HAP-1 (cell line): ENCODE measurements around the gene NOS1AP.

ENCODE experiments used
- DNase-seq, 2 experiments: peaks; one replicate each; pipeline ENCODE4 v3.0.0-alpha.2; 2016 to 2020; ENCODE audit warnings: low spot score in 2 of 2
- H3K27me3 ChIP-seq: fragments of 250-450 bp; sonication (Bioruptor Pico); 2 replicates; pipeline ENCODE4 v1.5.1; 2020; ENCODE audit warnings: low read depth, mild to moderate bottlenecking, moderate library complexity
- H3K36me3 ChIP-seq: fragments of 250-450 bp; sonication (Bioruptor Pico); replicated peaks from 2 replicates; pipeline ENCODE4 v1.5.1; 2020; ENCODE audit warnings: mild to moderate bottlenecking
- H3K4me1 ChIP-seq: fragments of 250-450 bp; sonication (Bioruptor Pico); 2 replicates; pipeline ENCODE4 v1.5.1; 2020; ENCODE audit warnings: mild to moderate bottlenecking
- H3K4me3 ChIP-seq: fragments of 250-450 bp; sonication (Bioruptor Pico); 2 replicates; pipeline ENCODE4 v1.5.1; 2020; ENCODE audit warnings: mild to moderate bottlenecking, moderate library complexity
- H3K9me3 ChIP-seq: fragments of 250-450 bp; sonication (Bioruptor Pico); 2 replicates; pipeline ENCODE4 v1.5.1; 2020; ENCODE audit warnings: mild to moderate bottlenecking, moderate library complexity
- in situ Hi-C: fragments of 300-500 bp; cut with MboI; formaldehyde crosslinking; loops from 3 replicates; pipeline ENCODE4 v1.14.3; 2020; ENCODE audit warnings: low sequenced_read_pairs, inconsistent platforms, mixed read lengths

NOS1AP gene

GRCh38 chr1:162141281-162142054 is 72.0 kb downstream of the NOS1AP start:
- Histone ChIP-seq H3K36me3 (no peaks in the 10 kb centered on the region), H3K27me3 (no peaks in the 10 kb centered on the region), H3K4me3 (no peak overlapping the region), H3K4me1 (no peaks in the 10 kb centered on the region), H3K9me3 (no peaks in the 10 kb centered on the region)
- in situ Hi-C loops: no loop called here
- no peak for DNase-seq

GRCh38 chr1:162142968-162143367 is 73.5 kb downstream of the NOS1AP start:
- H3K9me3 ChIP-seq: no peaks in the 10 kb centered on the region
- DNase-seq: no peak
- no peaks in the 10 kb centered on the region for H3K36me3 ChIP-seq
- in situ Hi-C loops: no loop called here
- no peak overlapping the region for H3K4me3 ChIP-seq
- no peaks in the 10 kb centered on the region for H3K27me3 ChIP-seq
- no peaks in the 10 kb centered on the region for H3K4me1 ChIP-seq

- Histone ChIP-seq H3K36me3 (no peaks in the 10 kb centered on the region), H3K4me1 (no peaks in the 10 kb centered on the region), H3K4me3 (no peak overlapping the region), H3K9me3 (no peaks in the 10 kb centered on the region), H3K27me3 (no peaks in the 10 kb centered on the region)
- in situ Hi-C loops: no loop called here
- no peak for DNase-seq
These were observed 74.8 kb downstream of the NOS1AP start for GRCh38 chr1:162144268-162144667.

DNA sequence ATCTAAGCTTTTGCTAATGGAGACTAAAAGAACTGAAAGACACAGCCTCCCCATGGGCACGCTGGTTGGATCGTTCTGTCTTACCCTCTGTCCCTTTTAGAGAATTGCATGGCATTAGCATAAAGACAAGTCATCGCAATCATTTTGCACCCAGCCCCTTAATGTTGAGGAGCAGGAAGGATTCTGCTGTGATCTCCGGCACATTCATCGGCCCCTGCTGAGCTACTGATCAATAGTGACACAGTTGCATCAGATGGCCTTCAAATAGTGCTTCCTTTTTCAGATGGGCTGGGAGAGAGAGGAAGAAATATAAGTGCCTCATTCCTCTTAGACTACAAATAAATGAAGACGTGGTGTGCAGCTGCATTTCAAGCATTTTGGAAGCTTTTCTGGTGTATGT is 75.4 kb downstream of the NOS1AP start:
- DNase-seq: no peak
- no peaks in the 10 kb centered on the region for H3K27me3 ChIP-seq
- H3K4me1 ChIP-seq: no peaks in the 10 kb centered on the region

DNA sequence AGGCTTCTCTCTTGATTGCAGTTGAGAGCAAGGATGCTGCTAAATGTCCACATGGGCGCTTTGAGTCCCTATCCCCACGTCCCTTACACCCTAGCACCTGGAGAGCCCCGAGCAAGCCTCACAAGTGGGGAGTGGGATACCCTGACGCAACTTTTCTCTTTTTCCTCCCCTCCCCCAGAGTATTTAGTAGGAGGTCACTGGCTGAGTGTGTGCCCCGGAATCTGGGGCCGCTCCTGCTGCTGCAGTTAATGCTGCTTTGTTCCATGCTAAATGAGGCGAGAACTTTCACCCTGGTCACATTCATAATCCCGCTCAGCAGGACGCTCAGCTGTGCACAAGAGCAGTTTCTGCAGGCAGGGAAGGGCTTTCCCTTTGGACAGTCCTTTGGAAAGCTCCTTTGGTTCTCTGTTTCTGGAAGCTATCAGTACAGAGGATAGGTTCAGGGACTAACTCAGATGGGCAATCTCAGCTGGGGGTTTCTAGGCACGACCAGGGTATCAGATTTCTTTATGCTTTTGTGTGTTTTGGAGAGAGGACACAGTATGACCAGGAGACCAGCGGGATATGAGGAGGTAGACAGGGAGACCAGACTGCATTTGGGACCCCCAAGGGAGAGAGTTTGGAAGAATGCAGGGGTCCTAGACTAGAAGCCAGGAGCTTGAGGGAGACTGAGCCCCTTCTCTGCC is 75.9 kb downstream of the NOS1AP start:
- Histone ChIP-seq H3K4me1 (no peaks in the 10 kb centered on the region), H3K9me3 (no peaks in the 10 kb centered on the region), H3K4me3 (no peak overlapping the region), H3K36me3 (no peaks in the 10 kb centered on the region), H3K27me3 (no peaks in the 10 kb centered on the region)
- DNase-seq: no peak
- in situ Hi-C loops: no loop called here

More for the DNA sequence above, 75.4 kb downstream of the NOS1AP start:
- no peaks in the 10 kb centered on the region for H3K36me3 ChIP-seq
- no peak overlapping the region for H3K4me3 ChIP-seq
- no peaks in the 10 kb centered on the region for H3K9me3 ChIP-seq
- in situ Hi-C loops: no loop called here

GRCh38 chr1:162145966-162146696 is 76.6 kb downstream of the NOS1AP start:
- Histone ChIP-seq H3K27me3 (no peaks in the 10 kb centered on the region), H3K4me1 (no peaks in the 10 kb centered on the region), H3K4me3 (no peak overlapping the region), H3K36me3 (no peaks in the 10 kb centered on the region), H3K9me3 (no peaks in the 10 kb centered on the region)
- in situ Hi-C loops: no loop called here
- no peak for DNase-seq

DNA sequence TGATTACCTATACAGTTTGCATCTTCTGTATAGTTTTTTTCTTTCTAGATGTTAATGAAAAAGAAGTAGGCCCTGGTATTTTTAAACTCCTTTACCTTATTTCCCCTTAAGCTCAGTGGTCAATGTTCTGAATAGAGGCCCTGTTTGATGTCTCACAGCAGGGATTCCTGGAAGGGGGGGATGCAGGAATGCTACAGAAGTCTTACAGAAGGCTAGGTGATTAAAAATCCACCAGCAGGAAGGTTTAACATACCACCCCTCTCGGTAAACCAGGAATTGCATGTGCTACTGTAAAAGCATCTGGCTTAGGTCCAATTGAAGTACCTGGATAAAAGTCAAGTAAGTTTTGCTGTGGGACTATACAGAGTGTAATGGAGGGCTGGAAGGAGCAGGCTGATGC is 78.3 kb downstream of the NOS1AP start:
- no peak for DNase-seq
- no peaks in the 10 kb centered on the region for H3K4me1 ChIP-seq
- H3K9me3 ChIP-seq: no peaks in the 10 kb centered on the region
- H3K4me3 ChIP-seq: no peak overlapping the region
- H3K27me3 ChIP-seq: no peaks in the 10 kb centered on the region
- no peaks in the 10 kb centered on the region for H3K36me3 ChIP-seq
- in situ Hi-C loops: no loop called here

DNA sequence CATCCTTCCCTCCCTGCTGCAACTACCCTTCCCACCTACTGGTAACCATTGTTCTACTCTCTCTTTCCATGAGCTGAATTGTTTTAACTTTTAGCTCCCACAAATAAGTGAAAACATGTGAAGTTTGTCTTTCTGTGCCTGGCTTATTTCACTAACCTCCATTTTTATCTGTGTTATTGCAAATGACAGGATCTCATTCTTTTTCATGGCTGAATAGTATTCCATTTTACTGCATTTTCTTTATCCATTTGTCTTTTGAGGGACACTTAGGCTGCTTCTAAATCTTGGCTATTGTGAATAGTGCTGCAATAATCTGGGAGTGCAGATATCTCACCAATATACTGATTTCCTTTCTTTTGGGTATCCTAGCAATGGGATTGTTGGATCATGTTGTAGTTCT is 80.6 kb downstream of the NOS1AP start:
- Histone ChIP-seq H3K4me1 (no peaks in the 10 kb centered on the region), H3K4me3 (no peak overlapping the region), H3K27me3 (no peaks in the 10 kb centered on the region), H3K9me3 (no peaks in the 10 kb centered on the region), H3K36me3 (no peaks in the 10 kb centered on the region)
- no peak for DNase-seq
- in situ Hi-C loops: no loop called here

GRCh38 chr1:162151900-162152829 is 82.7 kb downstream of the NOS1AP start:
- Histone ChIP-seq H3K4me1 (no peaks in the 10 kb centered on the region), H3K36me3 (no peaks in the 10 kb centered on the region), H3K9me3 (no peaks in the 10 kb centered on the region), H3K4me3 (no peak overlapping the region), H3K27me3 (no peaks in the 10 kb centered on the region; the same call in 1 of the 2 replicates)
- in situ Hi-C loops: no loop called here
- no peak for DNase-seq

DNA sequence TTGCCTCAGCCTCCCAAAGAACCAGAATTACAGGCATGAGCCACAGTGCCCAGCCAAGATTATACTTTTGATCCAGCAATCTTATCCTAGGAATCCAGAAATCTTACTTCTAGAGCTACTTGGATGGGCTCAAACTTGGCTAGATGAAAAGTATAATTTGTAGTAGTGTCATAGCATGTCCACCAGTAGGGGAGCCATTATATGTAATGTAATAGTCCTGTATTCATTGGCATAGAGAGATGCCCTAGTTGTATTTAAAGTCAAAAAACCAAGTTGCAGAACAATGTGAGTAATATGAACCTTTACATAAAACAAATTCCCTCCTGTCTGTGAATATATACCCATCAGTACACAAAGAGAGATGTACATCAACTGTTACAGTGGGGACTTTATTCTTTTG is 83.9 kb downstream of the NOS1AP start:
- DNase-seq: no peak
- H3K4me1 ChIP-seq: no peaks in the 10 kb centered on the region
- in situ Hi-C loops: no loop called here

GRCh38 chr1:162157469-162157868 is 88.0 kb downstream of the NOS1AP start:
- no peak for DNase-seq
- H3K4me1 ChIP-seq: no peaks in the 10 kb centered on the region
- no peaks in the 10 kb centered on the region for H3K9me3 ChIP-seq
- H3K36me3 ChIP-seq: no peaks in the 10 kb centered on the region
- H3K27me3 ChIP-seq: no peaks in the 10 kb centered on the region; the same call in 1 of the 2 replicates
- in situ Hi-C loops: no loop called here
- H3K4me3 ChIP-seq: no peak overlapping the region

More for the DNA sequence above, 83.9 kb downstream of the NOS1AP start:
- H3K36me3 ChIP-seq: no peaks in the 10 kb centered on the region
- H3K4me3 ChIP-seq: no peak overlapping the region
- H3K27me3 ChIP-seq: no peaks in the 10 kb centered on the region; the same call in 1 of the 2 replicates
- no peaks in the 10 kb centered on the region for H3K9me3 ChIP-seq

GRCh38 chr1:162158624-162159271 is 89.3 kb downstream of the NOS1AP start:
- Histone ChIP-seq H3K4me1 (no peaks in the 10 kb centered on the region), H3K4me3 (no peak overlapping the region), H3K36me3 (no peaks in the 10 kb centered on the region), H3K9me3 (no peaks in the 10 kb centered on the region), H3K27me3 (no peaks in the 10 kb centered on the region; the same call in 1 of the 2 replicates)
- no peak for DNase-seq
- in situ Hi-C loops: no loop called here

DNA sequence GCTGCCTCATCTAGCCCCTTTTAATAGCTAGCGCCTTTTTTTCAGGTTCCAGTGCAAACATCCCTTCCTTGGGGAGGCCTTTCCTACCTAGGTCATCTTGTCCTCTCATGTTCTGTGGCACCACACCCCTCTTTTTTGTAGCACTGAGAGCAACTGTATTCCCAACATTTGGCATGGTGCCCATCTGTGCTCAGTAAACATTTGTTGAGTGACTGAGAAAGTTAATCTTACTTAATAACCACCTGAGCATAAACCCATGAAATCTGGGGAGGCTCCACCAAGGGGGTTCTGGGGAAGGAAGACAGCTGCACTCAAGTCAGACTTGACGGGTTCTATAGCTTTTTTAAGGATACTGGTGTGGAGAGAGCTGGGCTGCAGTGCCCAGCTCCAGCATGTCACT is 90.0 kb downstream of the NOS1AP start:
- no peaks in the 10 kb centered on the region for H3K9me3 ChIP-seq
- DNase-seq: no peak
- no peaks in the 10 kb centered on the region; the same call in 1 of the 2 replicates for H3K27me3 ChIP-seq
- no peak overlapping the region for H3K4me3 ChIP-seq
- in situ Hi-C loops: no loop called here
- H3K36me3 ChIP-seq: no peaks in the 10 kb centered on the region
- no peaks in the 10 kb centered on the region for H3K4me1 ChIP-seq
